ENCODE data around the gene ANKRD44.

DNA sequence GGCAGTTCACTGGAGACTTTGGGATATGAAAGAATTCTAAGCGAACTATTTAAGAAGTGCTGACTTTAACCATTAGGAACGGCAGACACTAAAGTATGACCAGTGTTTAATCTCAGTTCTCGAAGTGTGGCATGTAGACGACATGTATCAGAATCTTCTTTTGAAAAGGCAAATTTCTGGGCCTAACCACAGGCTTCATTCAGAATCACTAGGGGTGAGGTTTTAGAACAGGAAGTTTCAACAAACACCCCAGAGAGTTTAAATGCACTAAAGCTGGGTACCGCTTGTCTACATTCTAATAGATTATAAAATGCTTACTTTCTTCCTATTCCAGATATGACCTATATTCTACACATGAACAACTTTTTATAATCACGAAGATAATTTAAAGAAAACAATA lies 180.3 kb downstream of the ANKRD44 start:
- TF ChIP-seq, protein P1, sequence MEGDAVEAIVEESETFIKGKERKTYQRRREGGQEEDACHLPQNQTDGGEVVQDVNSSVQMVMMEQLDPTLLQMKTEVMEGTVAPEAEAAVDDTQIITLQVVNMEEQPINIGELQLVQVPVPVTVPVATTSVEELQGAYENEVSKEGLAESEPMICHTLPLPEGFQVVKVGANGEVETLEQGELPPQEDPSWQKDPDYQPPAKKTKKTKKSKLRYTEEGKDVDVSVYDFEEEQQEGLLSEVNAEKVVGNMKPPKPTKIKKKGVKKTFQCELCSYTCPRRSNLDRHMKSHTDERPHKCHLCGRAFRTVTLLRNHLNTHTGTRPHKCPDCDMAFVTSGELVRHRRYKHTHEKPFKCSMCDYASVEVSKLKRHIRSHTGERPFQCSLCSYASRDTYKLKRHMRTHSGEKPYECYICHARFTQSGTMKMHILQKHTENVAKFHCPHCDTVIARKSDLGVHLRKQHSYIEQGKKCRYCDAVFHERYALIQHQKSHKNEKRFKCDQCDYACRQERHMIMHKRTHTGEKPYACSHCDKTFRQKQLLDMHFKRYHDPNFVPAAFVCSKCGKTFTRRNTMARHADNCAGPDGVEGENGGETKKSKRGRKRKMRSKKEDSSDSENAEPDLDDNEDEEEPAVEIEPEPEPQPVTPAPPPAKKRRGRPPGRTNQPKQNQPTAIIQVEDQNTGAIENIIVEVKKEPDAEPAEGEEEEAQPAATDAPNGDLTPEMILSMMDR (IDR thresholded peaks at IDR 0.05; ENCODE audit: borderline replicate concordance, extremely low read depth, low read length, poor library complexity, severe bottlenecking): no peak
- TF ChIP-seq EZH2 (IDR thresholded peaks at IDR 0.05; ENCODE audit: borderline replicate concordance, low read depth, low read length, severe bottlenecking): no peak
